ENCODE data around the gene EVI5L. TPM values are rescaled to one million over a fixed set of nuclear protein-coding genes. Genes with fewer than 3 reads are reported as not detected.
"Not testable (repeated sequence)": the region's sequence is repeated elsewhere in the genome, so short reads cannot be mapped to it uniquely, and the experiment has no call there.

The EVI5L gene
- polyA plus RNA-seq, 1 experiment: 11.7 TPM

- ChIA-PET POLR2A (no interaction called here), CTCF (interaction anchor here (1.1 to 2.2 kb wide), 3 partner anchors 8 to 225 kb away, joined by 3 to 10 read pairs (median 6); partner anchors contain the start of gene TRAPPC5)
- TF ChIP-seq CTCF (IDR thresholded peaks at IDR 0.05; ENCODE audit: insufficient read depth, low read depth, low read length): no peak
- H3K27me3 ChIP-seq (ENCODE audit: control insufficient read depth, insufficient read depth, low read length): peaks cover 18% of the 10 kb centered on the region
- no peak for DNase-seq (ENCODE audit: low read depth)
- no peak overlapping the region for H3K4me3 ChIP-seq (ENCODE audit: low read depth, low read length)
- no peaks in the 10 kb centered on the region for H3K36me3 ChIP-seq (ENCODE audit: control insufficient read depth, insufficient read depth, low read length)
Observed at GRCh38 chr19:7792281-7792680, 37.7 kb upstream of the EVI5L start.

GRCh38 chr19:7792701-7793100 is 37.3 kb upstream of the EVI5L start:
- POLR2A ChIA-PET; H3K36me3 ChIP-seq (ENCODE audit: control insufficient read depth, insufficient read depth, low read length); H3K4me3 ChIP-seq (ENCODE audit: low read depth, low read length); DNase-seq (ENCODE audit: low read depth): not testable (repeated sequence)
- CTCF ChIA-PET: interaction anchor here (1.1 to 2.2 kb wide), 2 partner anchors 7 to 226 kb away, joined by 3 to 10 read pairs; no protein-coding TSS in a partner anchor
- peaks cover 15% of the 10 kb centered on the region for H3K27me3 ChIP-seq (ENCODE audit: control insufficient read depth, insufficient read depth, low read length)

GRCh38 chr19:7793493-7793892 is 36.5 kb upstream of the EVI5L start:
- TF ChIP-seq CTCF (IDR thresholded peaks at IDR 0.05; ENCODE audit: insufficient read depth, low read depth, low read length): no peak
- no peaks in the 10 kb centered on the region for H3K36me3 ChIP-seq (ENCODE audit: control insufficient read depth, insufficient read depth, low read length)
- CTCF ChIA-PET: interaction anchor here (0.7 kb wide), 1 partner anchor 12 kb away, joined by 3 read pairs; no protein-coding TSS in a partner anchor
- no peak overlapping the region for H3K4me3 ChIP-seq (ENCODE audit: low read depth, low read length)
- no peak for DNase-seq (ENCODE audit: low read depth)
- H3K27me3 ChIP-seq (ENCODE audit: control insufficient read depth, insufficient read depth, low read length): peaks cover 12% of the 10 kb centered on the region
- POLR2A ChIA-PET: no interaction called here

- TF ChIP-seq CTCF (IDR thresholded peaks at IDR 0.05; ENCODE audit: insufficient read depth, low read depth, low read length): no peak
- peaks cover 6% of the 10 kb centered on the region for H3K27me3 ChIP-seq (ENCODE audit: control insufficient read depth, insufficient read depth, low read length)
- POLR2A ChIA-PET: no interaction called here
- CTCF ChIA-PET: interaction anchor here (2.1 kb wide), 1 partner anchor 228 kb away, joined by 7 read pairs; no protein-coding TSS in a partner anchor
- DNase-seq (ENCODE audit: low read depth): no peak
- no peaks in the 10 kb centered on the region for H3K36me3 ChIP-seq (ENCODE audit: control insufficient read depth, insufficient read depth, low read length)
- no peak overlapping the region for H3K4me3 ChIP-seq (ENCODE audit: low read depth, low read length)
Observed at GRCh38 chr19:7795555-7796161, 34.4 kb upstream of the EVI5L start.

- ChIA-PET CTCF (interaction anchor here (0.6 to 4.4 kb wide), 38 partner anchors 8 to 697 kb away, joined by 3 to 67 read pairs (median 5); partner anchors contain the start of genes ARHGEF18, CD209, MCEMP1 and PET100), POLR2A (interaction anchor here (0.6 kb wide), 1 partner anchor 125 kb away, joined by 7 read pairs; no protein-coding TSS in a partner anchor)
Observed at GRCh38 chr19:7799640-7800355, 30.2 kb upstream of the EVI5L start.

More at GRCh38 chr19:7799640-7800355, 30.2 kb upstream of the EVI5L start:
- Histone ChIP-seq H3K36me3 (ENCODE audit: control insufficient read depth, insufficient read depth, low read length) (no peaks in the 10 kb centered on the region), H3K27me3 (ENCODE audit: control insufficient read depth, insufficient read depth, low read length) (peaks cover 5% of the 10 kb centered on the region), H3K4me3 (ENCODE audit: low read depth, low read length) (no peak overlapping the region; the same call in 1 of the 2 replicates)
- DNase-seq (ENCODE audit: low read depth): no peak
- TF ChIP-seq CTCF (IDR thresholded peaks at IDR 0.05; ENCODE audit: insufficient read depth, low read depth, low read length): peak; percentile 57

Data from BJ (cell line).